Embryonic facial prominence (tissue), 1 donor: ENCODE measurements around the gene ARSG.
"Not testable (repeated sequence)": the region's sequence is repeated elsewhere in the genome, so short reads cannot be mapped to it uniquely, and the experiment has no call there.

ENCODE experiments used
- DNase-seq: peaks from one replicate; pipeline ENCODE4 v3.0.0-alpha.2; 2016; ENCODE audit errors: extremely low spot score

The ARSG gene

GRCh38 chr17:68396226-68397107, 105.2 kb downstream of the ARSG start:
- no peak for DNase-seq

DNA sequence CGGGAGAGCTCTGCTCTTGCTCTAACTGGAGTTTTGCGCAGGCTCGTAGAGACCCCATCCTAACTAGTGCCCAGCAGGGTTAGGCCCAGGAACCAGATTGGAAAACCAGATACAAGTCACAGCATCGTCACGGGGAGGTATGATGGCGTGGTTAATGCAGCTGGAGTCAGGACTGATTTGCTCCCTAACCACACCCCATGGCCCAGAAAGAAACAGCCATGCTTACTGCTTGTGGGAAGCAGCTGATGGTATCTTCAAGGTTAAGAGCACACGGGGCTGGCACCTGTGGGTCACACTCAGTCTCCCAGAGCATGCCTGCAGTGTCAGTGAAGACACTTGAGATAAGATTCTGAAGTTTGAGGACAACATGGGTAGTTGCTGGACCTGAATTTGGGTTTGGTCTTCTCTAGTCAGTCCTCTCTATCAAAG, 105.8 kb downstream of the ARSG start:
- DNase-seq = no peak

DNA sequence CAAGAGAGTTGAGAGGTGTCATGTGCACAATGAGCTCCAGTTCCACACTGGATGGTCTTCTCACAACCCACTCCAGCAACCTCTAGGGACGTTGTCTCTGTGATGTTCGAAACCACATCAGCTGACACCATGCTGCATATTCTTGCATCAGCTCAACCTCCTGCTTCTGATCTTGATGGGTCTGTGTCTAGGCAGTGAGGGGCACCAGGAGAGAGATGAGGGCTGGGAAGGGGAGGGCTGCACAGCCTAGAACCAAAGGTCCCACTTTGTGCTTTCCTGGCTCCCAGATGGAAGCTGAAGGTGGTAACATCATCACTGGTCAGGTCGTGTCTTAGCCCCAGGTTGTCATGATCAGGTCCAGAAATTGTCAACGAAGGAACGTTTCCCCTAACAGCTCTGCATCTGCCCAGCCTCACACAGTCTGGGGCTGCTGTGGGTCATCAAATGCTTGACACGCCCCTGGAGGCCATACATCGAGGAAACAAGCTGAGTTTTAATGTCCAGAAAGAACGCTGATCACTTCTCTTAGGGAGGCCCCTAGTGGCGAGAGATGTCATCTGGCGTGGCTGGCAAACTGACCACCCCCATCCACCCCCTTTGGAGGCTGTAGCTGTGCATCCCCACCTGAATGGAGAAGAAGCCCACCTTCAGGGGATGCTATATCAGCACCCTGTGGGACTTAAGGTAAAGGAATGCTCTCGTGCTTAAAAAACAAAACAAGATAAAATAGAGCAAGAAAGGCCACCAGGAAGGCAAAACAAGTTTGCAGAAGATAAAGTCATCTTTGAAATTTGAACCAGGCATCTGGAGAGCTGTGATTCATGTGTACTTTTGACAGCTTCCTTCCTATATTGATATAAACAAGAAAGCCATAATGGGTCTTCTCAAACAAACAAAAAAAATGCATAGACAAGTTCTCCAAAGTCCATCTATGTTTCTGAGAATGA, 107.7 kb downstream of the ARSG start:
- DNase-seq = no peak

DNA sequence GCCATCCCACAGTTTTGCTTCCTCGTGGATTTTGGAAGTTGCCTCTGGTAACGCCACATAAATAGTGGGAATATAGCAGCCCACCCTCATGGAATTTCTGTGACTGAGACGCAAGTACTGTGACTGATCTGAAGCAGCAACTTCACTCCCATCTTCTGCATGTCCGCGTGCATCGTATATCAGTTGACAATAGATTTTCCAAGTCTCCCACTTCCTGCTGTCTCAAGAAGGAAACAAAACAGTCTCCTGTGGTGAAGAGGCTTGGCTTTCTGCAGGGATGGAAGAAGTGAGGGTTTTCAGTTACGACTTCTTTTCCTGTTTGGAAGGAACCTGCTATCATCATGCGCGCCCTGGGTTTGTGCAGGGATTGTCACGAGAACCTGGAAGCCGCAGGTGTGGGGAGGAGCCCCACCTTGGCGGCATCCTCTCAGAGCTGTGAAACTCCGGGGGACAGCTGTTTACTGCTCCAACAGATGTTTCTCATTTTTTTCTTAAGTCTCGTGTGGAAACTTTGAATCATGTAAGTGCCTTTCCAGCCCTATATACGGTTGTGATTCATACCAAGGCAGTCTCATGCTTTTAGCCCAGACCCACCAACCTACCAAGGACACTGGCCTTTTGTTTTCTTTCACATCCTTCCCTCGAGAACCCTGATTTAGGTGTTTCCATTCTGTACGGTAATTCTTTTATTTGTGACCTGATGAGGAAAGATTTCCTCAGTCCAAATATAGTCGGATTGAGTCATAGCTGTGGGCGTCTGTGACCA, 108.5 kb downstream of the ARSG start:
- DNase-seq = peak; percentile 39

DNA sequence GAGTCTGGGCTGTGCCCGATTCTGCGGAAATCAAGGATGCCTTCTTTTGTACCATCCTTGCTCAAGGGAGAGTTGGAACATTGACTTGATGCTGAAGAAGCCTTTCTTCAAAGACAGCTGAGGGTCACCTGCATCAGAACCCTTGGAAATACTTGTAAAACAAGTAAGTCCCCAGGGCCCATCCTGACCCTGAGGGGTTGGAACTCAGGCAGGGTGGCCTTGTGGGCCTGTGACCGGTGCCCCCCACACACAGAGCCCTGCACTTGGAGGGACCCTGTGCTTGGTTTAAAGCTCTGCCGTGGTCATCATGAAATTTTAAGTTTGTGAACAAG, 109.1 kb downstream of the ARSG start:
- peak; percentile 2 for DNase-seq

- no peak for DNase-seq
Measured at GRCh38 chr17:68401288-68401687, 110.0 kb downstream of the ARSG start.

DNA sequence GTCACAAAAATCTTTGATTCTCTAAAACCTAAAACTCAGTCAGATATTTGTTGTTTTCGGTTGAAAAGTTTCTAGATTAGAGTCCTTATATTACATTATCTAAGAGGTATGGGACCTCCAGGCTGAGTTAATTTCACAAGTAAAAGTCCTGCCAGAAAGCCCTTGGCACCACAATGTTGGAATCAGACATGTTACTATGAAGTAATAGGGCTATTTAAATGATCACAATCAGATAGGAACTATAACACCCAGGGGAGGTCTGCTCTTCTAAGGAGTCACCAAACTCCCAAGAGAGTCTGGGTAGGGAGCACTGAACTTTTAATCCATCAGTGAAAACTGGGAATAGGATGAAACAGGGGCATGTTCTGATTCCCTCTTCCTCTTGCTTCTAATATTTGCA, 111.8 kb downstream of the ARSG start:
- no peak for DNase-seq

DNA sequence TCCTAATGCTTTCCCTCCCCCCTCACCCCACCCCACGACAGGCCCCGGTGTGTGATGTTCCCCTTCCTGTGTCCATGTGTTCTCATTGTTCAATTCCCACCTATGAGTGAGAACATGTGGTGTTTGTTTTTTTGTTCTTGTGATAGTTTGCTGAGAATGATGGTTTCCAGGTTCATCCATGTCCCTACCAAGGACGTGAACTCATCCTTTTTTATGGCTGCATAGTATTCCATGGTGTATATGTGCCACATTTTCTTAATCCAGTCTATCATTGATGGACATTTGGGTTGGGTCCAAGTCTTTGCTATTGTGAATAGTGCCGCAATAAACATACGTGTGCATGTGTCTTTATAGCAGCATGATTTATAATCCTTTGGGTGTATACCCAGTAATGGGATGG, 112.5 kb downstream of the ARSG start:
- DNase-seq = not testable (repeated sequence)

GRCh38 chr17:68407656-68408055, 116.4 kb downstream of the ARSG start:
- DNase-seq = not testable (repeated sequence)

DNA sequence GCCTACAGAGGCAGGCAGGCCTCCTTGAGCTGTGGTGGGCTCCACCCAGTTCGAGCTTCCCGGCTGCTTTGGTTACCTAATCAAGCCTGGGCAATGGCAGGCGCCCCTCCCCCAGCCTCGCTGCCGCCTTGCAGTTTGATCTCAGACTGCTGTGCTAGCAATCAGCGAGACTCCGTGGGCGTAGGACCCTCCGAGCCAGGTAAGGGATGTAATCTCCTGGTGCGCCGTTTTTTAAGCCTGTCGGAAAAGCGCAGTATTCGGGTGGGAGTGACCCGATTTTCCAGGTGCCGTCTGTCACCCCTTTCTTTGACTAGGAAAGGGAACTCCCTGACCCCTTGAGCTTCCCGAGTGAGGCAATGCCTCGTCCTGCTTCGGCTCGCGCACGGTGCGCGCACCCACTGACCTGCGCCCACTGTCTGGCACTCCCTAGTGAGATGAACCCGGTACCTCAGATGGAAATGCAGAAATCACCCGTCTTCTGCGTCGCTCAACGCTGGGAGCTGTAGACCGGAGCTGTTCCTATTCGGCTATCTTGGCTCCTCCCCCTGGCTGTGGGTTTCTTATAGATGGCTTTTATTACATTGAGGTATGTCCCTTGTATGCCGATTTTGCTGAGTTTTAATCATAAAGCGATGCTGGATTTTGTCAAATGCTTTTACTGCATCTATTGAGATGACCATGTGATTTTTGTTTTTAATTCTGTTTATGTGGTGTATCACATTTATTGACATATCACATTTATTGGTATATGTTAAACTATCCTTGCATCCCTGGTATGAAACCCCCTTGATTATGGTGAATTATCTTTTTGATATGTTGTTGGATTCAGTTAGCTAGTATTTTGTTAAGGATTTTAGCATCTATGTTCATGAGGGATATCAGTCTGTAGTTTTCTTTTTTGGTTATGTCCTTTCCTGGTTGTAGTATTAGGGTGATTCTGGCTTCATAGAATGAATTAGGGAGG, 122.6 kb downstream of the ARSG start:
- DNase-seq = not testable (repeated sequence)

- not testable (repeated sequence) for DNase-seq
Measured at GRCh38 chr17:68414901-68415300, 123.6 kb downstream of the ARSG start.

DNA sequence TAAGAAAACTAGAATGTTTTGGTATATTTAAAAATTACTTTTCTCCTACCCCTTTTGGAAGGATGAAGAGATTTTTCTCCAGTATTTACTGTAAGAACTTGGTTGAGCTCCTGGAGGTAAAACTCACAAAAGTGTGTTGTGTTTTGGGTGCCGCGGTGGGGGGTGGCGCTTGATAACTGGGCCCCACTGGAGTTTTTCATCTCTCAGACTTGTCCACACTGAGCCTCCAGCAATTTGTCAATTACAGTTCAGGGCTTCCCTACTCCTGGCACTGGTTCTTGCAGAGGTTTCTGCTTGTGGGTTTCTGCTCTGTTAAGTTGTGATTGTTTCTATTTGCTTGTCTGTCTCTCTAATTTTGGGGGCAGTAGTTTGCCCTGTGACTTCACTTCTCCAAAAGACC, 126.0 kb downstream of the ARSG start:
- no peak for DNase-seq

GRCh38 chr17:68418876-68419275, 127.6 kb downstream of the ARSG start:
- DNase-seq = no peak

GRCh38 chr17:68420065-68420464, 128.8 kb downstream of the ARSG start:
- DNase-seq = no peak

DNA sequence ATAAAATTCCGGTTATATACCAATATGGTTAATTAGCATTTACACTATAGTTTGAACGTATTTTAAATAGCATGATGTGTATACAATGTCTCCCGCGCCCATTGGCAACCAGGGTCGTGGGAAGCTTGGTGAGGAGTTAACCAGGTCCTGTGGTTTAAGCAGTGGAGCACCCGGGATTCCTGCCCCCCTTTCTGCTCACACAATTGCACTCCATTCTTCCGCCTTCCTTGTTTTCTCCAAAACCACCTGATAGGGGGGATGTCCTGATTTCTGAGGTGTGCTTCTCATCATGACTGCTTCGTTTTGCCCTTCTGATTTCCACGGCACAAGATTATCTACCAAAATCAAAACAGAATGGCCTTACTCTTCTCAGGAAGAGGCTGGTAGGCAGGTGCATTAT, 130.2 kb downstream of the ARSG start:
- no peak for DNase-seq

DNA sequence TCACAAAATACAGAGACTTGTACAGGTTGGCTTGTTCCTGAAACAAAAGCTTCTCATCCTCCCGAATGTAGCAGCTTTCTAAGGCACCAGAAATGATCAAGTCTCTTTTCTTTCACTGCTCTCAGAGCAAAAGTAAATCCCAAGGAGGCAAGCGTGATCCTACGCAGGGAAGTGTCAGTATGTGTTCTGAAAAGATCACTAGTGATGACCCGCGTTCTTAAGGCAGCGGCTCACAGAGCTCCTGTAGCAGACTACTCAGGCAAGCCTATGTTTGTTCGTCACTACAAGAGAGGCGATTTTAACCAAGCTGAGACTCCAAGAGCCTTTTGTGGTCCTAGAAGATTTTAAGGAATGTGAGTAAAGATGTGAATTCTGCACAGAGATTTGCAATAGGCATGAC, 131.5 kb downstream of the ARSG start:
- no peak for DNase-seq

DNA sequence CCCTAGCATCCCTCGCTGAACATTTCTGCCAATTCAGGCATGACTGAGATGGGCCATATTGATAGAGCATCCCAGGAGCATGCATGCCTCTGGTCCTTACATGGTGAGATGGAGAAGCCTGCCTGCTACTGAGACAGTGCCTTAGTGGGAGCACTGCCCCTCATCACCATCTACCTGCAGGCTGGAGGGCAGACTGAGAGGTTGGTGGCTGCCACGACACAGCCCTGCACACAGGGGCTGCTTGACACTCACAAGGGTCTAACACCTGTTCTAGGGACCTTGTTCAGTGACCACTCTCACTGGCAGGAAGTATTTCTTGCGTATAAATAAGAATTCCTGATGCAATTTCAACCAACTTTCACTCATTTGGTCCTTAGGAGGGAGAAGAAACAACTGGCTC, 132.0 kb downstream of the ARSG start:
- no peak for DNase-seq

GRCh38 chr17:68424203-68424602, 132.9 kb downstream of the ARSG start:
- DNase-seq = no peak

DNA sequence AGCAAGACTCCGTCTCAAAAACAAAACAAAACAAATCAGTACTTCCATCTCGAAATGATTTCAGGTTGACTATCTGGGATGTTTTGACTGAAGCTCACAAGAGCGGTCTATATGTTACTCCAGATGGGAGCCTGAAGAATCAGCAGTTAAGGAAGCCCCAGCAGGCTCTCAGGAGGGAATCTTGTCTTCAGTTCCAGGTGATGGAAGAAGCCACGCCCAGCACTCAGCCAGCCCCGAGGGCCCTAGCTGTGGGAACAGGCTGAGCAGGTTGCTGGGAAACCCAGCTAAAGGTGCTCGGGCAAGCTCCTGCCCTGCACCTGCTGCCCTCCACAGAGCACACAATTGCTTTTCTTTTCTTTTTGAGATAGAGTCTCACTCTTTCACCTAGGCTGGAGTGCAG, 133.6 kb downstream of the ARSG start:
- DNase-seq = no peak

DNA sequence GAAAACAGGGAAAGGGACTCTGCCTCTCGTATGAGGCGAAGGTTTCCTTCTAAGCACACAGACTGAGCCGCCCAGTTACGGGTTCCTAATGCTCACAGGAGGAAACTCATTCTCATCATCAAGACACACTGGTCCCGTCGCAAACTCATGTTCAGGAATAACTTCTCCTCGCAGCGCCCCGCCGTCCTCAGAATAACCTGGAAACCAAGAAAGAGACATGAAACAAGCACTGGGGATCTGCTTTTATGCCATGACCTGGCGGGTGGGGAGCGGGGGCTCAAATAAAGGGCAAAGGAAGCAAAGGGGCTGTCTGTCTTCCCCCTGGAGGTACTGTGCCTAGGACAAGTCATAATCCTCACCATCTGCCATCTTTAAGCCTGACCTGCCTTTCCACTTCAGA, 134.7 kb downstream of the ARSG start:
- no peak for DNase-seq

- DNase-seq = no peak
Measured at GRCh38 chr17:68427575-68427974, 136.3 kb downstream of the ARSG start.
